H1 (cell line): Measurements from ENCODE around the gene ANK3. TPM values are rescaled to one million over a fixed set of nuclear protein-coding genes. Genes with fewer than 3 reads are reported as not detected.

ENCODE experiments used
- CTCF ChIA-PET: fragments of 300-600 bp; sonication (Branson Sonifier 250); formaldehyde crosslinking; loops from one replicate; lab custom pipeline; 2021; ENCODE audit not compliant: partially characterized antibody; lab: Charles Lee
- POLR2A ChIA-PET: fragments of 300-600 bp; sonication (Branson Sonifier 250); formaldehyde crosslinking; loops from one replicate; lab custom pipeline; 2021; ENCODE audit warnings: inconsistent platforms; ENCODE audit not compliant: partially characterized antibody; lab: Charles Lee
- DNase-seq, 2 experiments: peaks; one replicate each; pipeline versions ENCODE4 v3.0.0 to v3.0.0-alpha.2; 2010 to 2022; ENCODE audit warnings: low spot score in 2 of 2, low read depth in 1 of 2, mixed read lengths in 1 of 2
- FAIRE-seq: peaks from 2 replicates; lab custom pipeline; 2011; peaks lifted over from hg19 to GRCh38; lab: Jason Lieb, UNC
- H2AFZ ChIP-seq: 2 replicates; pipeline ENCODE4 v1.8.1; 2012; ENCODE audit warnings: low read length, inconsistent platforms
- H2AK5ac ChIP-seq: 2 replicates; pipeline ENCODE4 v1.6.1; 2013; ENCODE audit warnings: low read depth, low read length
- H2BK120ac ChIP-seq: replicated peaks from 2 replicates; pipeline ENCODE3; 2013; ENCODE audit warnings: low read depth, low read length, inconsistent platforms
- H2BK12ac ChIP-seq: 2 replicates; pipeline ENCODE4 v1.6.1; 2013; ENCODE audit warnings: low read depth, low read length
- H2BK15ac ChIP-seq: 2 replicates; pipeline ENCODE4 v1.6.1; 2013; ENCODE audit warnings: low read length
- H2BK20ac ChIP-seq: 2 replicates; pipeline ENCODE4 v1.6.1; 2013; ENCODE audit warnings: low read length
- H2BK5ac ChIP-seq: 2 replicates; pipeline ENCODE4 v1.6.1; 2013; ENCODE audit warnings: low read depth, low read length
- H3K14ac ChIP-seq: 2 replicates; pipeline ENCODE4 v1.6.1; 2013; ENCODE audit warnings: inconsistent platforms; ENCODE audit not compliant: insufficient read length
- H3K18ac ChIP-seq: 2 replicates; pipeline ENCODE4 v1.6.1; 2013; ENCODE audit warnings: low read length; ENCODE audit errors: extremely low read depth
- H3K23ac ChIP-seq: 2 replicates; pipeline ENCODE4 v1.6.1; 2013; ENCODE audit warnings: inconsistent platforms; ENCODE audit not compliant: insufficient read length
- H3K23me2 ChIP-seq: 2 replicates; pipeline ENCODE4 v1.6.1; 2013; ENCODE audit warnings: low read depth, low read length
- H3K27ac ChIP-seq: 2 replicates; pipeline ENCODE4 v1.6.1; 2011; ENCODE audit warnings: low read depth, low read length, inconsistent platforms
- H3K27me3 ChIP-seq, 4 experiments: replicated peaks in 1 of 4; 1 replicate in 1 of 4; 2 replicates in 3 of 4; pipeline versions ENCODE4 v1.6.1 to v1.8.1; 2011 to 2013; ENCODE audit warnings: low read length in 3 of 4, mild to moderate bottlenecking in 3 of 4, inconsistent platforms in 2 of 4, mixed read lengths in 2 of 4, moderate library complexity in 1 of 4; ENCODE audit not compliant: control insufficient read depth in 3 of 4, insufficient read depth in 3 of 4; ENCODE audit errors: extremely low read depth in 1 of 4
- H3K36me3 ChIP-seq, 4 experiments: 2 replicates each; pipeline versions ENCODE4 v1.6.1 to v1.8.1; 2011 to 2013; ENCODE audit warnings: mild to moderate bottlenecking in 4 of 4, low read length in 3 of 4, moderate library complexity in 2 of 4, control low read depth in 1 of 4, inconsistent platforms in 1 of 4; ENCODE audit not compliant: insufficient read depth in 4 of 4, control insufficient read depth in 2 of 4
- H3K4ac ChIP-seq: replicated peaks from 2 replicates; pipeline ENCODE3; 2013; ENCODE audit warnings: low read length, low read depth, mixed read lengths, inconsistent platforms; ENCODE audit not compliant: insufficient read length
- H3K4me1 ChIP-seq, 4 experiments: replicated peaks in 1 of 4; 1 replicate in 1 of 4; 2 replicates in 3 of 4; pipeline versions ENCODE4 v1.6.1 to v1.8.1; 2011 to 2013; ENCODE audit warnings: low read length in 3 of 4, inconsistent platforms in 2 of 4, mixed read lengths in 1 of 4; ENCODE audit not compliant: insufficient read depth in 4 of 4, control insufficient read depth in 3 of 4
- H3K4me2 ChIP-seq, 2 experiments: 2 replicates each; pipeline versions ENCODE4 v1.6.1 to v1.8.1; 2011 to 2013; ENCODE audit warnings: low read depth in 2 of 2, low read length in 2 of 2, control low read depth in 1 of 2, inconsistent platforms in 1 of 2, mild to moderate bottlenecking in 1 of 2; ENCODE audit not compliant: insufficient read depth in 1 of 2
- H3K4me3 ChIP-seq, 4 experiments: fragments of 200-600, 300-600 bp in 1 of 4; sonication (generic), shearing (Covaris generic), sonication (Bioruptor Twin) in 1 of 4; 2 replicates each; pipeline versions ENCODE4 v1.5.1 to v1.8.1; 2011 to 2016; ENCODE audit warnings: low read length in 4 of 4, low read depth in 3 of 4, control low read depth in 2 of 4, inconsistent platforms in 2 of 4, mild to moderate bottlenecking in 2 of 4, mixed read lengths in 1 of 4, moderate library complexity in 1 of 4; ENCODE audit not compliant: insufficient read depth in 2 of 4; ENCODE audit errors: extremely low read depth in 1 of 4
- H3K56ac ChIP-seq: replicated peaks from 2 replicates; pipeline ENCODE3; 2013; ENCODE audit warnings: low read depth, mild to moderate bottlenecking, mixed read lengths, low read length, inconsistent platforms; ENCODE audit not compliant: insufficient read length
- H3K79me1 ChIP-seq: 2 replicates; pipeline ENCODE4 v1.6.1; 2013; ENCODE audit warnings: low read depth, low read length, control low read depth
- H3K79me2 ChIP-seq, 2 experiments: 2 replicates each; pipeline versions ENCODE4 v1.6.1 to v1.8.1; 2012 to 2013; ENCODE audit warnings: low read length in 2 of 2, mild to moderate bottlenecking in 2 of 2, inconsistent platforms in 1 of 2; ENCODE audit not compliant: insufficient read depth in 2 of 2, control insufficient read depth in 1 of 2
- H3K9ac ChIP-seq, 4 experiments: replicated peaks in 1 of 4; 1 replicate in 1 of 4; 2 replicates in 3 of 4; pipeline versions ENCODE4 v1.6.1 to v1.8.1; 2011 to 2013; ENCODE audit warnings: low read depth in 3 of 4, low read length in 3 of 4, control low read depth in 2 of 4, mild to moderate bottlenecking in 2 of 4, moderate library complexity in 2 of 4, inconsistent platforms in 1 of 4; ENCODE audit errors: extremely low read depth in 1 of 4
- H3K9me3 ChIP-seq, 2 experiments: 2 replicates each; pipeline versions ENCODE4 v1.6.1 to v1.8.1; 2012 to 2013; ENCODE audit warnings: mild to moderate bottlenecking in 2 of 2, moderate library complexity in 2 of 2, control low read depth in 1 of 2, inconsistent platforms in 1 of 2, low read depth in 1 of 2, low read length in 1 of 2, mixed read lengths in 1 of 2; ENCODE audit not compliant: insufficient read depth in 2 of 2
- H4K20me1 ChIP-seq, 2 experiments: replicated peaks in 1 of 2; 2 replicates each; pipeline versions ENCODE3 to v1.8.1; 2011 to 2013; ENCODE audit warnings: inconsistent platforms in 2 of 2, low read length in 2 of 2, mild to moderate bottlenecking in 1 of 2; ENCODE audit not compliant: insufficient read depth in 2 of 2, control insufficient read depth in 1 of 2
- H4K5ac ChIP-seq: 2 replicates; pipeline ENCODE4 v1.6.1; 2013; ENCODE audit warnings: low read length, low read depth, mixed read lengths, inconsistent platforms; ENCODE audit not compliant: insufficient read length
- H4K8ac ChIP-seq: 2 replicates; pipeline ENCODE4 v1.8.0; 2013; ENCODE audit warnings: mild to moderate bottlenecking, moderate library complexity, low read length, inconsistent platforms; ENCODE audit not compliant: insufficient read depth; ENCODE audit errors: extremely low read depth
- H4K91ac ChIP-seq: replicated peaks from 2 replicates; pipeline ENCODE3; 2013; ENCODE audit warnings: low read length, mixed read lengths, inconsistent platforms; ENCODE audit not compliant: insufficient read length
- ASH2L ChIP-seq: fragments of 200-600, 300-600 bp; sonication (generic); IDR thresholded peaks from one replicate; pipeline ENCODE4 v1.7.1; 2017; ENCODE audit warnings: low read length
- CEBPB ChIP-seq: IDR thresholded peaks from 2 replicates; pipeline ENCODE4 v1.6.1; 2012; ENCODE audit warnings: low read depth, low read length
- EGR1 ChIP-seq: IDR thresholded peaks from 2 replicates; pipeline ENCODE4 v1.6.1; 2011; ENCODE audit warnings: low read depth, low read length, borderline replicate concordance
- KDM1A ChIP-seq: fragments of 200-600, 300-600 bp; sonication (generic); IDR thresholded peaks from 2 replicates; pipeline ENCODE4 v1.7.1; 2016; ENCODE audit warnings: mild to moderate bottlenecking, low read length, borderline replicate concordance
- KDM5A ChIP-seq: fragments of 200-600 bp; IDR thresholded peaks from 2 replicates; pipeline ENCODE4 v1.7.1; 2012; ENCODE audit warnings: mild to moderate bottlenecking, low read length, inconsistent platforms, mixed read lengths
- TAF7 ChIP-seq: optimal IDR thresholded peaks from 2 replicates; pipeline ENCODE3; 2011; ENCODE audit warnings: low read depth, mild to moderate bottlenecking, inconsistent platforms, low read length, moderate library complexity, borderline replicate concordance
- WGBS, 2 experiments: shearing (Covaris generic) in 1 of 2; methylation state at CpG; one replicate each; pipeline versions ENCODE4 v1.1.6 to v1.1.7; 2013 to 2015; ENCODE audit warnings: low lambda C conversion rate in 2 of 2, mixed read lengths in 2 of 2, inconsistent platforms in 1 of 2, low coverage in 1 of 2, missing lambda C conversion rate in 1 of 2; ENCODE audit not compliant: insufficient replicate concordance in 2 of 2, insufficient coverage in 1 of 2, insufficient read length in 1 of 2; ENCODE audit errors: extremely low coverage in 1 of 2, missing lambda C conversion rate in 1 of 2; 5-methylcytosine and 5-hydroxymethylcytosine counted together
- polyA plus RNA-seq, 7 experiments: library from polyadenylated mRNA; depleted of rRNA in 3 of 7; stranded (reverse) in 5 of 7; unstranded in 2 of 7; fragments of >200 nt in 5 of 7; fragments of 200-250 nt in 2 of 7; gene quantifications; 1 replicate in 5 of 7; 2 replicates in 1 of 7; 4 replicates in 1 of 7; pipeline versions ENCODE4 v1.2.1 to v1.2.3, GENCODE V29; 2011 to 2013; ENCODE audit warnings: missing spikeins in 2 of 7, mixed read lengths in 2 of 7
- total RNA-seq: library from RNA; stranded (reverse); fragmentation: NEBNext Ultra II Directional; extraction: Animal tissue kit (Norgen Biotek cat#: 25700); gene quantifications from 2 replicates; pipeline ENCODE4 v1.2.1, GENCODE V29; 2021

The ANK3 gene
- total and polyA plus RNA-seq, 2 of the 8 experiments (the other 6 are each of a cell fraction or from before 2014, with no cell fraction given), result 18.1 to 67.9 TPM

DNA sequence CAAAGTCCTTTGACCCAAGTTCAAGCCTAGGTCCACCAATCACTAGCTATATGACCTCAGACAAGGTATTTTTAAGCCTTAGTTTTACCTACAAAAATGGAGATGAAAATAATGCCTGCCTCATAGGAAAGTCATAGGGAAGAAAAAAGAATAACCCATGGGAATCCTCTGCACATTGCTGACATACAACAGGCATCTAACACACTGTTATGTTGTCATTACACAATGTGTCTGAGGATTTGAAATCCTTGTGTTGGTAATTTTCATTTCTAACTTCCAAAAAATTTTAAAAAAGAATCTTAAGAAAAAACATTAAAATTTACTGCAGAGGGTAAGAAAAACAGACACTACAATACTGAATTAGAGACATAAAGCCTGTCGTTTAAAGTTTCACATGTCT is 5.7 kb downstream of the ANK3 start:
- no peak for FAIRE-seq
- Histone ChIP-seq H3K4me3 (no peak overlapping the region), H3K9me3 (no peaks in the 10 kb centered on the region), H3K56ac (no peak overlapping the region), H3K23me2 (no peaks in the 10 kb centered on the region), H3K79me1 (no peaks in the 10 kb centered on the region), H3K79me2 (no peaks in the 10 kb centered on the region), H3K9ac (no peak overlapping the region), H2BK120ac (no peak overlapping the region), H2BK15ac (no peak overlapping the region), H4K5ac (no peak overlapping the region), H3K14ac (no peak overlapping the region), H4K91ac (no peak overlapping the region), H2BK20ac (no peak overlapping the region), H2AFZ (no peak overlapping the region), H3K36me3 (no peaks in the 10 kb centered on the region), H2BK5ac (no peak overlapping the region), H4K8ac (no peak overlapping the region), H3K18ac (no peak overlapping the region), H4K20me1 (peaks cover 0 to 3% of the 10 kb centered on the region in 2 experiments), H3K4me1 (peaks cover 0 to 4% (median 3%) of the 10 kb centered on the region in 4 experiments; a peak in 4 of 7 replicates), H2AK5ac (no peak overlapping the region), H2BK12ac (no peak overlapping the region), H3K23ac (no peak overlapping the region), H3K4me2 (no peak overlapping the region), H3K27me3 (no peaks in the 10 kb centered on the region), H3K4ac (no peak overlapping the region), H3K27ac (no peak overlapping the region)
- no peak for TF ChIP-seq EGR1
- no peak for TF ChIP-seq KDM1A
- TF ChIP-seq TAF7, result no peak
- TF ChIP-seq ASH2L, result no peak
- no peak for TF ChIP-seq KDM5A
- no peak for TF ChIP-seq CEBPB
- no peak for DNase-seq
- ChIA-PET POLR2A (interaction anchor here (1.3 kb wide), 1 partner anchor 17 kb away, joined by 3 read pairs; no protein-coding TSS in a partner anchor), CTCF (interaction anchor here (0.8 to 1.6 kb wide), 5 partner anchors 9 to 146 kb away, joined by 3 to 5 read pairs (median 4); no protein-coding TSS in a partner anchor)
- whole genome bisulfite sequencing, 2 experiments, result 79% methylated on average over 1 of the region's 1 CpG; no CpG with 5 or more reads in 1 of the 2 experiments
